ENCODE results near the gene CLSTN2.

The CLSTN2 gene

DNA sequence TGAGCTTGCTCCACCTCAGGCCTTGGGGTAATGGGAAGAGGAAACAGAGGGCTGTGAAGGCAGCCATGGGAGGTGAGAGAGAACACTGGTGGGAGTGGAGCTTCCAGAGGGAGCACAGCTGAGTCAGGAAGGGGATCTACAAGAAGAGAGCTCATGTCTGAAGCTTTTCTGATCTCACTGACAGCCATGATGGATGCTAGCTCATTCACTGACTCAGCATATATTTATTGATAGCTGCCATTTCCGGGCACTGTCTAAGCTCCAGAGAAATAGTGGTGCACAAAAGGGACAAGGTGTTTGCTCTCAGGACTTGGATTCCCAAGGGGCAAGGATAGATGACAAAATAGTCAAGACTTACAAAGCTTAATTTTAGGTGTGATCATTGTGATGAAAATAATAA is 218.8 kb downstream of the CLSTN2 start:
- no peak for DNase-seq

DNA sequence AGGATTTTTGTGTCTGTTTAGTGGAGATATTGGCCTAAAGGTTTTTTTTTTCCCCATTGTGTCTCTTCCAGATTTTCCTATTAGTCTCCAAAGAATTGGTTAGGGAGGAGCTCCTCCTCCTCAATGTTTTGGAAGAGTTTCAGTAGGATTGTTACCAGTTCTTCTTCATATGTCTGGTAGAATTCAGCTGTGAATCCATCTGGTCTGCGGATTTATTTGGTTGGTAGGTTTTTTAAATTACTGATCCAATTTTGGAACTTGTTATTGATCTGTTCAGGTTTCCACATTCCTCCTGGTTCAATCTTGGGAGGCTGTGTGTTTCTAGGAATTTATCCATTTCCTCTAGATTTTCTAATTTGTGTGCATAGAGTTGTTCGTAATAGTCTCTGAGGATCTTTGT is 222.2 kb downstream of the CLSTN2 start:
- DNase-seq = no peak

DNA sequence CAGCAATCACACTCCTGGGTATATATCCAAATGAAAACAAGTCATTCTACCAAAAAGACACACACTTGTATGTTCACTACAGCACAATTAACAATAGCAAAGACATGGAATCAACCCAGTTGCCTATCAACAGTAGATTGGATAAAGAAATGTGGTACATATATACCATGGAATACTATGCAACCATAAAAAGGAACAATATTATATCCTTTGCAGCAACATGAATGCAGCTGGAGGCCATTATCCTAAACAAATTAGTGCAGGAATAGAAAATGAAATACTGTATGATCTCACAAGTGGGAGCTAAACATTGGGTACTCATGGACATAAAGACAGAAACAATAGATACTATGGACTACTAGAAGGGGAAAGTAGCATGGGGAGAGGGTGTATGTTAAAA is 224.7 kb downstream of the CLSTN2 start:
- DNase-seq = no peak

DNA sequence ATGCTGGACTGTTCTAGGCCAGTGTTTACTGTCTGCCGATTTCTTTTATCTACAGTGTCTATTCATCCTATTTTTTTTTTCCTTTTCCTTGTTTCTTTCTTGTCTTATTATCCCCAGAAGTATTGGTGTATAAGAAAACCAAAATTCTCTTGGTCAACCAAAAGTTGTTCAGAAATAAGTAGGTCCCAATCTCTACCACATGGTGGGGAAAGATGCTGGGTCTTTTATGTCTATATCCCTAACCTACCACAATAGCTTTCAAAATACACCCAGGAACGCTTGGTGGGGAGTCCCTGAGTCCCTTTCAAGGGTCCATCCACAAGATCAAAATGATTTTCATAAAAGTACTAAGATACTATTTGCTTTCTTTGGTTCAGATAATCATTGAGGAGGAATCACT is 225.6 kb downstream of the CLSTN2 start:
- no peak for DNase-seq

DNA sequence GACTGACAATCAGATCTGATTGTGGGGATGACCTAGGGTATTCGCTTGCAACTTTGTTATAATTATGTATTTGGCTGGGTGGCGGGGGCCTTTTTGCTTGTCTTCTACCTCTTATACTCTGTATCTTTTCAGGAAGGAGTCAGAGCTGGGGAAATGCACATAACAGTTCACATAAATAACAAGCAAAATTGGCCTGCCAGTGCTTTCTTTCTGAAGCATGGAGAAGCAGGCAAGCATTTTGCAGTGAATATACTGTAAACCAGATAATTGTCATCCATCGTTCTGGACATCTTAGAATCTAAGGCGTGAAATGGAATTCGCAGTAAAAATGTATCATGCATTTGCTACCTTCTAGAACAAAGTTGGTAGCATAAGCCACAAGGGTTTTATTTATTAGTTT is 227.6 kb downstream of the CLSTN2 start:
- no peak for DNase-seq

DNA sequence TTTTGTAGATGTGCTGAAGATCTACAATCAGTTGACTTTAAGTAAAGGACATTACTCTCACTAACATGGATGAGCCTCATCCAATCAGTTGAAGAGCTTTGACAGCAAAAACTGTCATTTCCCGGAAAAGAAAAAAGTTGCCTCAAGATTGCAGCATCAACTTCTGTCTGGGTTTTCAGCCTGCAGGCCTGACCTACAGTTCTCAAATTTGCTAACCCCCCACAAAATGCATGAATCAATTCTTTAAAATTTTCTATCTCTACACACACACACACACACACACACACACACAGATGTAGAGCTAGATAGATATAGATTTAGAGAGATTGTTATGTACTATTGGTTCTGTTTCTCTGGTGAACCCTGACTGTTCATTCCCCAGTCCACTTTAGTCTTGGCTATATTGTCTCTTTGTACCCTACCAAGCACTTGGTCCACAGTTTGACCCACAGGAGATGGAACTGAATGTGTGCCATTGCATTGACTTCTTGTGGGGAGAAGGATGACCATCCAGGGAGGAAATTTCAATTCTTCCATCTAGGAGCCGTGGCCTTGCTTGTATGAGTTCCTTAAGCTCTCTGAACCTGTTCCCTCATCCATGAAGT is 228.3 kb downstream of the CLSTN2 start:
- DNase-seq = no peak

DNA sequence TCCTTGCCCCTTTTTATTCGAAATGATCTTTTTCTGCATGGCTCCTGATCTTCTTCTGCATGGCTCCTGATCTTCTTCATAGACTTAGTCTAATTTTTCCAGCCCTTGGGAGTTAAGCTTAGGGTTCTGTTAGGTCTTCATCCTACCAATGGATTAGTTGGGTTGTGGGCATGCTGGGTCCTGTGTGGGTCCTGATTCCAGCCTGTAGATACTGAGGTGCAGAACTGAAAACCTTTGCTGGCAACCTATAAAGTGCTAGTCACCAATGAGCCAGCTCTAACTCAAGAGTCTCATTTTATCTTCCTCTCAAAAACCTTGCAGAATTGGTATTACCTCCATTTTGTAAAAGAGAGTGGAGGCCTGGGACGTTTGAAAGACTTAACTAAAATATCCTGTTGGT is 229.2 kb downstream of the CLSTN2 start:
- no peak for DNase-seq

DNA sequence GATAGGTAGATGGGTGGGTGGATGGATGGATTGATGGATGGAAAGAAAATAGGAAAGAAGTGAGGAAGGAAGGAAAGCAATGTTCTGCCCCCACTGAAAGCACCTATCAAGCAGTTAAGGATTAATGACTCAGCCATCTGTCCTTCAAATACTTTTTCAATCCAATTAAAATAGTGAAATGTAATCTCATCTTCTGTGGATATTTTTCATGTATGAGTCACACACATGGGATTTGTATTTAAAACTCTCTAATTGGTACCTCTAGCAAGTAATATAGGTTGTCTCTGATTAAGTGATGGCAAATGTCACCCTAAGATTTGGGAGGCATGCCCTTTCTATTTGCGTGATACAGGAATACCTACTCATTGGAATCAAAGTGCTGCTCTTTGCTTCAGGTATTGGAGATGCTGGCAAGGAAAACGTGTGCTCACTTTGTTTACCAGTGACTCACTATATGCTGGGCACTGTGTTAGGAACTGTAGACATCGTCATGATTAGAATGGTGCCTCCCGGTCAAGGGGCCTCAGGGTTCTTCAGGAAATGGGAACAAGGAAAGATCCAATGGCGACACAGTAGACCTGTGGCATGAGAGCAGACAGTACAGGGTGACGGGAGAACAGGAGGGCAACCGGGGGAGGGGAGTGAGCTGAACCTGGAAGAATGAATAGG is 230.1 kb downstream of the CLSTN2 start:
- no peak for DNase-seq

DNA sequence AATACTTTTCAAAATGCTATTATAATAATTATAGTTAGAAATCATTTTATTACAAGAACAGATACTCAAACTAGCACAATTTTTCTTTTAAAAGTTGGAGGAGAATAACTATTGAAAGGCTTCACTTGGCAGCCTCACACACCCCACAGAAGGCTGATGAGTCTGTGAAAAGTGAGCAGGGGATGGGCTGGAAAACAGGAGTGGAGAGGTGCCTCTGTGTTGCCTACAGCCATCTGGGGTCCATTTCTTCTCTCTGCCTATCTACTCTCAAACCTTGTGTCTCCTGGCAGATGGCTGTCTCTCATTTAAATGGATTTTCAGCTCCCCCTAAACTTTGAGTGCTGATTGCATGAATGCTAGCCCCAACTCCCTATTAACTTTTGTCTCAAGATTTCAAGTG is 230.8 kb downstream of the CLSTN2 start:
- no peak for DNase-seq

DNA sequence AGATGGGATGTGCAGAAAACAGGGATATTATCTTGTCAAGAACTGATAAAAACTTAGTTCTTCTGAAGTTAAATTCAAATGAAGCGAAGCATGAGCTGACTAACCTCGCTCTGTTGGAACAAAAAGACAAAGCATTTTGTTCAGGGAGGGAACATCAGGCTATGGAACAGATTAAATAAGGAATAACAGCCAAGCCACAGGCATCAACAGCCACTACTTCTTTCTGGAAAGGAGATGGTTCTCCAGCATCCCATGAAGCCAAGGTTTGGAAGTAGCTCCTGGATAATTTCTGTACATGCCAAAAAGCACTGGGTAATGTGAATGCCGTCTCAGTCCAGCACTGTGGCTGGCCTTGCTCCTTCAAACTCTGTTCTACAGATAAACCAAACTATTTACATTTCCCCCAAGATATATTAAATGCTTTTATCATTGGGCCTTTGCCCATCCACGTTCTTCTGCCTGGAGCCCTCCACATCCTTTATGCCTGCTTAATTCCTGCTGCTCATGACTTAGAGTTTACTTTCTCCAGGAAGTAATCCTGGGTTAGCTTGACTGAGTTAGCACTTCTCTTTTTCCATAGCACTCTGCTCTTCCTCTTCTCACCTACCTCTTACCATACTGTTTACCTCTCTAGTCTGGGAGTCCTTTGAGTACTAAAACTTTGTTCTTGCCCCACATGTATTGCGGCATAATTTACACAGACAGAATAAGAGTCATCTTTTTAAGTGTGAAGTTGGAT is 232.0 kb downstream of the CLSTN2 start:
- DNase-seq = no peak

DNA sequence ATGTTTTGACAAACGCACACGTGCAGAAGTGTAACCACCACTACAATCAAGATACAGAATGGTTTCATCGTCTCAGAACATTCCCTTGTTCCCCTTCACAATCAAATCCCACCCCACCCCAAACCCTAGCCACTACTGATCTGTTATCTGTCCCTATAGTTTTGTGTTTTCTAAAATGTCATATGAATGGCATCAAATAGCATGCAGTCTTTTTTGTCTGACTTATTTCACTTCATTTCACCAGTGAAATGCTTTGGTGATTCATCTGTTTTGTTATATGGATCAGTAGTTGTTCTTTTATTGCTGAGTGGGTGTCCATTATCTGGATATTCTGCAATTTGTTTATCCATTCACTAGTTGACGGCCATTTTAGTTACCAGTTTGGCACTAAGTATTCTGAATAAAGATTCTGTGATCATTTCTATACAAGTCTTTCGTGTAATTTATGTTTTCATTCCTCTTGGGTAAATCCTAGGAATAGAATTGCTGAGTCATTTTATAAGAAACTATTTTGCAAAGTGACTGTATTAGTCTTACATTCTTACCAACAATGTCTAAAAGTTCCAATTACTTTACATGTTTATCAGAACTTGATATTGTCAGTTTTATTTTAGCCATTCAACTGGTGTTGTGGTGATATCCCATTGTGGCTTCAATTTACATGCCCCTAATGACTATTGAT is 232.8 kb downstream of the CLSTN2 start:
- no peak for DNase-seq

DNA sequence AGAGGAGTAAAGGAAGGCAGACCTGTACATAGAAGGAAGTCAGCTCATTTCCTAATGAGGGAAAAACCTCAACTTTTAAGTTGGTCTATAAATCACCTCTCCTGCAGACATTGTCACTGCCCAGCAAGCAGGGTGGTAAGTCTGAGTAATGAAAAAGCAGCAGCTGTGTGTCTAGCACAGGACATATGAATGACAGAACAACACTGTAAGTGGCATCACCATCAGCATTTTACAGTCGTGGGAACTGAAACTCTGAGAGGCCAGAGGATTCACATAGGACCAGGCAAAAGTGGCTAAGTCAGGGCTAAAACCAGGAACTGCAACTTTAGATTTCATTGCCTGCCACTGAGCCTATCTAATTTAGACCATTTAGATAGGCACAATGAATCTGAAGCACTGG is 235.6 kb downstream of the CLSTN2 start:
- no peak for DNase-seq

DNA sequence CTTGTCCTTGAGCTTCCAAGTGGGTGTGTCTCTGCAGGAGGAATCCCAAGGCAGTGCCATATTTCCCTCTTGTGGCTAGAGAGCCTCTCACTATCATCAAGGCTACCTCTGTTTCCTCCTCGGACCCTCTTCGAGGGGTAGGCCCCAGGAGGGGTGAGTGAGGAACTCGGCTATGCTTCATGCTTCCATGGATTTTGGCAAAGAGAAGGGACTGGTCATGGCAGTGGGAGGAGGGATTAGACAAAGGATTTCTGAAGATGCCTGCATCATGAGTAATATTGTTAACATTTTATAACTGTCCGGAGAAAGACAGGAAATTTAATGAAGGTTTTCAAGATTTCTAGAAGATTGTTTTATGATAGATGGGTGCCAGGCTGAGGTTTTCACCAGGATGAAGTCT is 241.5 kb downstream of the CLSTN2 start:
- no peak for DNase-seq

DNA sequence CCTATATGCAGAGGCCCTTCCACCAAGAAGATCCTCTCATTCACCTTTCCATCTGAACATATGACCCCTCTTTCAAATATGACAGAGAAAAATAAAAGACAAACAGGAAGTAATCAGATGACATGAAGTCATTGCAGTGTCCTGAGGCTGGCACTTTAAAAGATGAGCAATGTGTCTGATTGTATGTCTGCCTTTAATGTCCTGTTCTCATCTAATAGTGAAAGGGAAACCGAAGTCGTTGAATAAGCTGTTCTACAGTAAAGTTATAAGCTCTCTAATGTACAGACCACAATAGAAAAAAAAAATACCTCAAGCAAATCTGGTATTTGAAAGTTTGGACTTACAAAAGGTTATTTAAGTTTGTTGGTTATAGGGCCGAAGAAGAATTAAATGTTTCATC is 243.0 kb downstream of the CLSTN2 start:
- no peak for DNase-seq

DNA sequence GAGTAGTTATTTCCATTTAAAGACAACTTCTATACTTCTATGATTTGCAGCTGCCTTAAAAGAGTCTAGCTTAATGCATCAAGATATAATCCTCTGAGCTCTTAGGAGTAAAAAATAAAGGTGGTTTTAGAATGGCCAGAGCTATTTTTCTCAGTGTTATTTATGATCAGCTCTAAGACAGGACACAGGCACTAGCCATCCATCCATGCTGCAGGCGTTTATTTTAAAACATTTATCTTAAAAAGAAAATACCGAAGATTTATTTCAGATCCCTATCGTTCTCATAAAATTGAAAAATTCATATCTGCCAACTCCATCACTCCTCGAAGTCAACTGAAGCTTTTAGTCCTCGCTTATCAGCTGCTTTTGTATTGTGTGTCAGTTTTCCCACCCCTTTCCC is 243.5 kb downstream of the CLSTN2 start:
- DNase-seq = no peak

DNA sequence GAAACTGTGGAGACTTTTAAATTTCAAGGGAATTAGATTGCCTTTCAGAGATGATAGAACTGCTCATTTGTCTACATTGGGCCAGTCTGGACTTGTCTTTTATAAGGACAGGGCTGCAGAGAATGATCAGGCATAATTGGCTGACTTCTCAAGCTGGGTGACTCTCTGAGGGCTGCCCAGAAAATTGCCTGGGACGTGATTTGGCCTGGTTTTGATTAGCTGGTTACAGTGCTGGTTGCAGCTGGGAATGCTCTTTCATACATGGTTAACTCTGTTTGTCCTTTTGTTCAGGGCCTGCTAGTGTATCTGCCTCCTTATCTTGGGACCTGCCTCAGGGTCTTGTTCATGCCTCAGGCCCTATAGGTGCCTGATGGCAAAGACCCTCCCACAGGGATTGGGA is 245.6 kb downstream of the CLSTN2 start:
- DNase-seq = no peak

DNA sequence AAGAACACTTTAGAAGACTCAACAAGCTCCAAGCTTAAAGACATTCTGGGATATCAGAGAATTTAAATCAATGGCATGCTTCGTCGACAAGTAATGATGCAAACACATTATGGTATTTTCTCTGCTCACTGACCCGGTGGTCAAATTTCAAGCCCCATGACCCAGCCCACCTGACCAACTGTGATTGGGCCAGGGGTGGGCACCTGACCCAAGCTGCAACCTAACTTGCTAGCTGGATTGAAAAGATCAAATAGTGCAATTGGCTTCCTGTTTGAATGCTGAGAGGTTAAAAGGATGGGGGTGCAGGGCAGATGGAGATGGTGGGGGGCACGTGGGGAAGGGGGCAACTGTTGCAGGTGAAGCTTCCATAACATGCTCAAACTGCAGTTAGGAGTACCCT is 250.4 kb downstream of the CLSTN2 start:
- no peak for DNase-seq

DNA sequence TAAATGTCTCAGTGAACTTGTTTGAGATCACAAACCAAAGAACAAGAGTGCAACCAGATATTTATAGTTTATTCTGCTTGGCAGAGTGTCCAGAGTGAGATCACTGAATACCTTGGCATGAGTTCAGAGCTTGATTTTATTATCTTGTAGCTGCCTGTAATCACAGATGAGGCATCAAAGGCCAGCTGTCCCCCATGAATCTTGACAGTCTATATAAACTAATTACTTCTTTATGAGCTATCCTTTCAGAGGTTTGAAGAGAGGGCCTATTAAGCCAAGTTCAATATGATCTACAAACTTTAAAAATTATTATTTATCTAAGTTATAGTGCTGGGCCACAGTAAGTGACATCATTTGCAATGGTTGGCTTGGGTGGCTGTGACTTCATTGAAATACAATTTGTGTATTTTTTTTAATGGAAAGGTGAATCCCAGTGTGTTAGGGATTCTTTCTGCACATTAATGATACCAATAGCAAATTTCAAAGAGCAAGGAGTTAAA is 251.5 kb downstream of the CLSTN2 start:
- DNase-seq = no peak

DNA sequence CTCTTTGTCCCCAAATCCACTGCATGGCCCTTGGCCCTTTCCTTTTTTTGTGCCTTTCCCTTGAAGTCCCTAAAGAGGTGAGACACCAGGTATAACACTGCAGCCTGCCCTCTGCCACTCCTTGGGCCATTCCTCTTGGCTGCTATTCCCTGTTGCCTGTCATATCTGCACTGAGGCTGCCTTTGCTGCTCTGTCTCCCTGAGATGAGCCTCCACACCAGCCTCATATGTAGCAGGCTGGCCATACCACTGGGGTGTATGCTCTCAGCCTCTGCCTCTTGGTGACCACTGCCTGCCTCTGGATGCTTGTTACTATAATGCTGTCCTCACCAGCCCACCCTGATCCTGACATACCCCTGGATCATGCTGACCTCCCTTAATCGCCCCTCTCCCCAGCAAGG is 252.0 kb downstream of the CLSTN2 start:
- DNase-seq = no peak

DNA sequence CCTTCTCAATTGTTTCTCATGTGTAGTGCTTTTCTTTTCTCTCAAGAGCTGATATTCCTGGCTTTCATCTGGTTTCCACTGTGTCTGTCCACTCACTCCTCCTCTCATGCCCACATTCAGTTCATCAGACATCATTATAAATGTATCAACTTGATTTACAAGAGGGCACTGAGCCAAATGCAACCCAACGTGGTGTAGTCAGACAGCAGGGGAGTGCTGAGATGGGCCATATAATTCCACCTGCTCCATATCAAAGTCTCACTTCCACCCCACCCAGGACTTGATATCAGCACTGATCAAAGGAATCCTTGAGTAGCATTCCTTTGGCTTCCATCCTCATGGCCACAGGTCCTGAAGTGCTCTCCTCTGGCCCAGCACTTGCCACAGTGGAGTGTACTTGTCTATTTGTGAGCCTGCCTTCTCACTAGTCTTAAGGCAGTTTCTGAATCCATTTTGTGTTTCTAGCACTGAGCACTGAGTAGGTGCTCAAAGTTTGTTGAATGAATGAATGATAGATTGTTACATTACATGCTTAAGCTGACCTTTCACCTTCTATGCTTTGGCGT is 252.8 kb downstream of the CLSTN2 start:
- no peak for DNase-seq

DNA sequence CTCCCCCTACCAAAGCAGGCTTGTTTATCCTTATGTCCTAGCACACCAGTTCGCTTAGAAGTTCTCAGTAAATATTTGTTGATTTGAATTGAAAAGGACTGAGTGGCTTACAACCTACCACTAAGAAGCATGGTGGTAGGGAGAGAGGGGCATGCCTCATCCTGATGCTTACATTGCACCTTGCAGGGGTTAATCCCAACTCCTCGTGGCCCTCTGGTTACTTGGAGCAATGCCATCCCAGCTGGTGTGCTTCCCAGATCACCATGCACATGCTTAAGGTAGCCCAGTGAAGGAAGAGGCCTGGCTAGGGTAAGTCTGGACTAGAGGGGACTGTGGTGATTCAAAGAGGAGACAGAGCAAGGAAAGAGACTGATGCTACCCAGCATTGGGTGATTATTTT is 253.3 kb downstream of the CLSTN2 start:
- no peak for DNase-seq

DNA sequence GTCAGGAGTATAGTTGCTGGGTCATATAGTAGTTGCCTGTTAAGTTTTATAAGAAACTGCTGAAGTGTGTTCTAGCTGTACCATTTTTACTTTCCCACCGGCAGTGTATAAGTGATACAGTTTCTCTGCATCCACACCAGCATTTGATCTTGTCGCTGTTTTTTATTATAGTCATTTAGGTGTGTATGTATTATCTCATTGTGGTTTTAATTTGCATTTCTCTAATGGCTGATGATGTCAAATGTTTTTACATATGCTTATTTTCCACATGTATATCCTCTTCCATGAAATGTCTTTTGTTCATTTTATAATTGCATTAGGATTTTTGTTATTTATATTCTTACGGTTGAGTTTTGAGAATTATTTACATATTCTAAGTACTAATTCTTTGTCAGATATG is 254.3 kb downstream of the CLSTN2 start:
- no peak for DNase-seq

DNA sequence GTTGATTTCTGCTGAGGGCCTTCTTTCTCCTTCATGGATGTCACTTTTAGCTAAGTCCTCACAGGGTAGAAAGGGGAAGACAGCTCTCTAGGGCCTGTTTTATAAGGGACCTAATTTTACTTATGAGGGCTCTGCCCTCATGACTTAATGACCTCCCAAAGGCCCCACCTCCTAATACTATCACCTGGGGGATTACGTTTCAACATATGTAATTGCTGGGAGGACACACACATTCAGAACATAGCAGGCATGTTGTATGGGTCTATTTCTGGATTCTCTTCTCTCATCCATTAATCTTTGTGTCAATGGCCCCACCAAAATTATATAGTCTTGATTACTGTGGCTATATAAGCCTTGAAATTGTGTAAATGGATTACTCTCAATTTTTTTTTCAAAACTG is 255.0 kb downstream of the CLSTN2 start:
- no peak for DNase-seq
